Measurements from ENCODE around the gene PLIN1.

PLIN1 gene

GRCh38 chr15:89654301-89654761, 24.8 kb downstream of the PLIN1 start:
- no peak for DNase-seq (ENCODE audit: low spot score)

GRCh38 chr15:89653578-89653977, 25.6 kb downstream of the PLIN1 start:
- no peak for DNase-seq (ENCODE audit: low spot score)

GRCh38 chr15:89652666-89653065, 26.5 kb downstream of the PLIN1 start:
- DNase-seq (ENCODE audit: low spot score), result no peak

DNA sequence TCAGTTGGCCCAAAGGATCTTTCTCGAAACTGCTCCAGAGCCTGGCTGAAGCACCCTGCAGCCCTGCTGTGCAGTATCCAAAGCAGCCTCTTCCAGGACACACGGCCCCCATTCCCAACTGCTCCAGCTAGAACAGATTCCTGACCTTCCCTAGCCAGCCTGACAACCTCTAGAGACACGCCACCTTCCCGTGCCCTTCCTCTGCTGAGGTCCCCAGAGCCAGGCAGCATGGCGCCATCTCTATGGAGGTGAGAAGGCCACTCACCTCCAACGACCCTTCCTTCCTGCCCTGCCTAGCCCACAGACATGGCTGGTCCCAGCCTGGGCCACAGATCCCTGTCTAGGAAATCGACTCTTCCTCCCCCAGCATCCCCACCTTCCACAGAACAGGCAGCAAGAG, 27.0 kb downstream of the PLIN1 start:
- no peak for DNase-seq (ENCODE audit: low spot score)

GRCh38 chr15:89649716-89650115, 29.5 kb downstream of the PLIN1 start:
- DNase-seq (ENCODE audit: low spot score), result no peak

DNA sequence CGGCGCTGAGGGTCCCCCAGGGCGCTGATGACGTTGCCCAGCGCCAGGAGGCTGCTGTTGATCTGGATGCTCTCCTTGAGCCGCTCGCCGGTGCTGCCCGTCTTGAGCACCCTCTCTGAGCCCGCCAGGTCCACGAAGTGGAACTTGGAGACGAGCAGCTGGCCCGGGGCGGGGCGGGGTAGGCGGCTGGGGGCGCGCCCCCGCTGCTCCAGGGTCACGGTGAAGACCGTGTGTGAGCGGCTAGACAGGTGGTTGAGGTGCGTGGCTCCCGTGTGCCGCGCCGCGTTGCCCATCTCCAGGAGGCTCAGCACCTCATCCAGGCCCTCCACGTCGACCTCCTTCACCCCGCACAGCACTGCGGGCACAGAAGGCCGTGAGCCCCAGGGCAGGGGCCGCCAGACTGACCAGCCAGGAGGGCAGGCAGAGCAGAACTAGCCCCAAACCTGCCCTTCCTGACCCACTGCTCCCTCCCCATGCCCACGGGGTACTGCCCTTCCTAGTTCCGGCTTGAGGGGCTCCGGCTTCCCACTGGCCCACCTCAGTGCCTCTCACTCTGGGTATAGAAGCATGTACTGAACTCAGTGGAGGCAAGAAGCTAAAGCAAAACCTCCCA, 30.0 kb downstream of the PLIN1 start:
- DNase-seq (ENCODE audit: low spot score), result no peak

GRCh38 chr15:89648106-89649012, 30.8 kb downstream of the PLIN1 start:
- DNase-seq (ENCODE audit: low spot score), result no peak

DNA sequence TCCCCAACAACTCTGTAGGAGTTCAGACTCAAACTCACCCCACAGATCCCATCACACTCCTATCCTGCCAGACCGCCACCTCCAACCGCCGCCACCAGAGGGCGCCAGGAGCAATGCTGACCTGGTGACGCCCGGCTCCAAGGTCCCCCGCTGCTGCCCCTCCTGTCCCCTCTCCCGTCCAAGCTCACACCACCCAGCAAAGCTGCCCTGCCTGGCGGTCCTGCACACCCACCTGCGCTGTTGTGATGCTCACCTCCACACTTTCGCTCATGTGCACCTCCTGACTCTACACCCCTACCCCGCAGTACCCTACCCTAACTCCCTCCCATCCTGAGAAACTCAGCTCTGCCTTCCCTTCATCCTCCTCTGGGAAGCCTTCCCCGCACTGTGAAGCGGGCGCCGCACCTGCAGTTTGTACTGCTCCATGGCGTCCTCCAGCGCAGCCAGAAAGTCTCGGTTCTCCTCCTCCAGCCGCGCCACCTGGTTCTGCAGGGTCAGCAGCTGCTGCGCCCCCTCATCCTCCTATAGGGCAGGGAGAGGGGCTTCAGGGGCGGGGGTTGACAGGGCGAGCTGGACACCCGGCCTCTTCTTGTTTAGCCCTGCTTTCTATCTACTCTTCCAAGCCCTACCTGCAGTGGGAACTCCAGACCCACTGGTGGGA, 31.8 kb downstream of the PLIN1 start:
- peak; percentile 81 for DNase-seq (ENCODE audit: low spot score)

- DNase-seq (ENCODE audit: low spot score), result no peak
These were observed 32.6 kb downstream of the PLIN1 start for GRCh38 chr15:89646416-89647141.

- no peak for DNase-seq (ENCODE audit: low spot score)
These were observed 33.5 kb downstream of the PLIN1 start for GRCh38 chr15:89645680-89646079.

DNA sequence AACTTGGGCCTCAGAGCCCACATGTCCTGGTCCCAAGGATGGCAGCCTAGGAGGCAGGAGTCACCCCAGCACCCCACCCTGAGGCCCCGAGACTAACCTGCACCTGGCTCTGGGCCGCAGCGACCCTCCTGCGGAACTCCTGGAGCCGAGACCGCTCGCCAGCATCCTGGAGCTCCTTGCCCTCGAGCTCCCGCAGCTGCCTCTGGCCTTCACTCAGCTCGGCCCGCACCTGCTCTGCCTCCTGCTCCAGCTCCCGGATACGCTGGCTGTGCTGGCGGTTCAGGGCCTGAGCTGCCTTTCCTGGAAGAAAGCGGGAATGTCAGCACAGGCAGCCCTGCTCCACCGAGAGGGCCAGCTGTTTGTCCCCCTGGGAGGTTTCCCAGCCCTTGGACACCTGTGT, 37.1 kb downstream of the PLIN1 start:
- no peak for DNase-seq (ENCODE audit: low spot score)

DNA sequence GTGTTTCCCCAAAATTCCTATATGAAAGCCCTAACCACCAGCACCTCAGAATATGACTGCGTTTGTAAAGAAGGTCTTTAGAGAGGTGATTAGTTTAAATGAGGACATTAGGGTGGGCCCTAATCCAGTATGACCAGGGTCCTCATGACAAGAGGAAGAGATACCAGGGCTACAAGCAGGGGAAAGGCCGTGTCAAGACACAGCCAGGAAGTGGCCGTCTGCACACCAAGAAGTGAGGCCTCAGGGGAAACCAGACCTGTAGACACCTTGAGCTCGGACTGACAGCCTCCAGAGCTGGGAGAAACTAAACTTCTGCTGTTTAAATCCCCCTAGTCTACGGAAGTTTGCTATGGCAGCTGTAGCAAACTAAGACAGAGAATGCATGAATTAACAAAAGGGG, 38.1 kb downstream of the PLIN1 start:
- no peak for DNase-seq (ENCODE audit: low spot score)

DNA sequence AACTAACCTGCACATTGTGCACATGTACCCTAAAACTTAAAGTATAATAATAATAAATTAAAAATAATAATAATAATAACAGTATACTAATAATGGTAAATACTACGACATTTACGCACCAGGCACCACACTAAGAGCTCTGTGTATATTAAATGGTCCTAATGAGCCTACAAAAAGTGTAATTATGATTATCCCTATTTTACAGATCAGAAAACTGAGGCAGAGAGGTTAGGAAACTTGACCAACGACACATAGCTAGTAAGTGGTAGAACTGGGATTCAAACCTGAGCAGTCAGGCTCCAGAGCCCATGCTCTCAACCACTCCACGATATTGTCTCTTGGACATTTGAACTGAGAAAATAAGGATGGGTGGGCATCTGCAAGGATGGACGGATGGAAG, 38.9 kb downstream of the PLIN1 start:
- DNase-seq (ENCODE audit: low spot score), result no peak

GRCh38 chr15:89633585-89633984, 45.6 kb downstream of the PLIN1 start:
- DNase-seq (ENCODE audit: low spot score), result no peak

DNA sequence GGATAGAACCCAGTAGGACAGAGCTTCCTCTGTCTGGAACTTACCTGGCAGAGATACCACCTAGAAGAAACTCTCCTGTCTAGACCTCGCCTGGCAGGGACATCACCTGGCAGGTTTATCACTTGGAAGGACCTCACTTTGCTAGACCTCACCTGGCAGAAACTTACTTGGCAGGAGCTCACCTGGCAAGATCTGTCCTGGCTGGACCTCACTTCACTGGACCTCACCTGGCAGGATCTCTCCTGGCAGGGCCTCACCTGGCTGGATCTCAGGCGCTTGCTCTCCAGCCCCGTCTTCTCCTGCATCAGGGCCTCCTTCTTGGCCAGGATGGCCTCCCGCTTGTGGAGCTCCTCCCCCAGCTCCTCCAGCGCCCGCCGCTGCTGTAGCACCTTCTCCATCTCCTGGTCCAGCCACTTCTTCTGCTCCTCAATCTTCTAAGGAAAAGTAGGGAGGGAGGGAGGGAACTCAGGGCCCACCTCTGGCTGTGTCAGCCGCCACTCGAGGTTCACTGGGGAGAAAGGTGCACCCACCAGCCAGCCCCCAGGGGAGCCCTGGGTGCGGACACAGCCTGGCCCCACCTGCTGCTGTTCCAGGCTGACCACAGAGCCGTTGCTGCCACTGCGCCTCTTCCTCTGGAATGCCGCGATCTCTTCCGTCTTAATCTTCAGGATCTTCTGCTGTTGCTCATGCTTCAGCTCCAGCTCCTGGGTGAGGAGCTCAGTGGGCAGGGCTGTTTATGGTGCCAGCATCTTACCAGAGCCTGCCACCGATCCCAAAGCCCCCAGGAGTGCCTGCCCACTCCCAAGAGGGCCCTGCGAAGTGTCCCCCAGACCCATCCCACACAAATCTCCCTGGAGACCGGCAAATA, 46.4 kb downstream of the PLIN1 start:
- DNase-seq (ENCODE audit: low spot score), result no peak

- DNase-seq (ENCODE audit: low spot score), result no peak
These were observed 47.3 kb downstream of the PLIN1 start for GRCh38 chr15:89631902-89632264.

- no peak for DNase-seq (ENCODE audit: low spot score)
These were observed 47.9 kb downstream of the PLIN1 start for GRCh38 chr15:89630974-89631901.

- no peak for DNase-seq (ENCODE audit: low spot score)
These were observed 48.9 kb downstream of the PLIN1 start for GRCh38 chr15:89630260-89630659.

DNA sequence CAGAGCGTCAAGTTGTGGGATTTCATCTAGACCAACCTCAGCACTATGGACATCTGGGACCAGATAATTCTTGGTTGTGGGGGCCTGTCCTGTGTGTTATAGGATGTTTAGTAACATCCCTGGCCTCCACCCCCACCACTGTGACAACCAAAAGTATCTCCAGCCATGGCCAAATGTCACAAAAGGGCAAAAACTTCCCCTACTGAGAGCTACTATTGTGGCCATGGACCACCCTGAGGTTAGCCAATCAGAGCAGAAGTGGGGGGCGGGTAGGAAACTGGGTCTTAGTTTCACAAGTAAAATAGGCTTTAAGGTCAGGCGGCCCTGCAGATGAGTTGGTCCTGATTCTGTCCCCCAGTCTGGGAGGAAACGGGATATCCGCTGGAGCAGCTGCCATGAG, 49.3 kb downstream of the PLIN1 start:
- no peak for DNase-seq (ENCODE audit: low spot score)
